Gastrocnemius medialis (tissue), 4 donors: ENCODE measurements around the gene CENPP.

Experiments
- POLR2A ChIP-seq, 2 donors: fragments of 450-650 bp; IDR thresholded peaks; one replicate each; pipeline ENCODE4 v1.6.1; 2017; ENCODE audit warnings: antibody characterized with exemption in 2 of 2, mild to moderate bottlenecking in 2 of 2, moderate library complexity in 2 of 2
- TF ChIP-seq, protein P1 (sequence below), 5 experiments: fragments of 450-650 bp in 3 of 5; fragments of 200-600 bp in 2 of 5; sonication (generic) in 2 of 5; IDR thresholded peaks in 4 of 5; conservative IDR thresholded peaks in 1 of 5; 1 replicate in 4 of 5; 2 replicates in 1 of 5; pipeline ENCODE4 v1.5.1; 2016 to 2019; ENCODE audit warnings: antibody characterized with exemption in 5 of 5, mild to moderate bottlenecking in 3 of 5, moderate library complexity in 3 of 5

DNA sequence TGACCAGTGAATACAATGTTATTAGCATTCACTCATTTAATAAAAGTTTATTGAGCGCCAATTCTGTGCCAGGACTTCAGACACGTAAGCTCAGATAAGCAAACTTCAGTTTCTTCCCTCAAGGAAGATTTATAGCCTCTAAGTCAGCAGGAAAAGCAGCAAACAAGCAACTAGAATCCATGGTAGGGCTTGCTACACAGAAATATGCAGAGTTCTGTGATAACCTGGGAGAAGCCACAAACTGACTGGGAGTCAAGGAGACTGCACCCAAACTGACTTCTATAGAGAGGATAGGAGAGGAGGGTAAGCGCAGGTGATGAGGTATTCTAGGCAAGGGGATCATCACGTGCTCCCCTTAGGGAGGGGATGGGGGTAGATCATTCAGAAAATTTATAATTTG is 80.1 kb downstream of the CENPP start:
- TF ChIP-seq, protein P1, sequence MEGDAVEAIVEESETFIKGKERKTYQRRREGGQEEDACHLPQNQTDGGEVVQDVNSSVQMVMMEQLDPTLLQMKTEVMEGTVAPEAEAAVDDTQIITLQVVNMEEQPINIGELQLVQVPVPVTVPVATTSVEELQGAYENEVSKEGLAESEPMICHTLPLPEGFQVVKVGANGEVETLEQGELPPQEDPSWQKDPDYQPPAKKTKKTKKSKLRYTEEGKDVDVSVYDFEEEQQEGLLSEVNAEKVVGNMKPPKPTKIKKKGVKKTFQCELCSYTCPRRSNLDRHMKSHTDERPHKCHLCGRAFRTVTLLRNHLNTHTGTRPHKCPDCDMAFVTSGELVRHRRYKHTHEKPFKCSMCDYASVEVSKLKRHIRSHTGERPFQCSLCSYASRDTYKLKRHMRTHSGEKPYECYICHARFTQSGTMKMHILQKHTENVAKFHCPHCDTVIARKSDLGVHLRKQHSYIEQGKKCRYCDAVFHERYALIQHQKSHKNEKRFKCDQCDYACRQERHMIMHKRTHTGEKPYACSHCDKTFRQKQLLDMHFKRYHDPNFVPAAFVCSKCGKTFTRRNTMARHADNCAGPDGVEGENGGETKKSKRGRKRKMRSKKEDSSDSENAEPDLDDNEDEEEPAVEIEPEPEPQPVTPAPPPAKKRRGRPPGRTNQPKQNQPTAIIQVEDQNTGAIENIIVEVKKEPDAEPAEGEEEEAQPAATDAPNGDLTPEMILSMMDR (IDR thresholded peaks at IDR 0.05 in 4 of 5, conservative IDR thresholded peaks at IDR 0.05 in 1 of 5) = no peak
- TF ChIP-seq POLR2A (IDR thresholded peaks at IDR 0.05) = no peak
